Stomach (tissue), 4 donors: Measurements from ENCODE around the gene ZMIZ1.

Source experiments
- EP300 ChIP-seq: sonication (generic); formaldehyde crosslinking; IDR thresholded peaks from one replicate; pipeline ENCODE4 v1.6.1; 2017; ENCODE audit warnings: antibody characterized with exemption
- POLR2A ChIP-seq, 4 donors: fragments of 450-650 bp; IDR thresholded peaks; one replicate each; pipeline ENCODE4 v1.6.1; 2016; ENCODE audit warnings: antibody characterized with exemption in 4 of 4, control low read depth in 2 of 4, mild to moderate bottlenecking in 1 of 4, moderate library complexity in 1 of 4
- TF ChIP-seq, protein P1 (sequence below), 7 experiments: fragments of 450-650 bp in 4 of 7; fragments of 200-600 bp in 3 of 7; sonication (generic) in 3 of 7; IDR thresholded peaks; one replicate each; pipeline ENCODE4 v1.5.1; 2016 to 2019; ENCODE audit warnings: antibody characterized with exemption in 7 of 7, control low read depth in 2 of 7, mild to moderate bottlenecking in 1 of 7

DNA sequence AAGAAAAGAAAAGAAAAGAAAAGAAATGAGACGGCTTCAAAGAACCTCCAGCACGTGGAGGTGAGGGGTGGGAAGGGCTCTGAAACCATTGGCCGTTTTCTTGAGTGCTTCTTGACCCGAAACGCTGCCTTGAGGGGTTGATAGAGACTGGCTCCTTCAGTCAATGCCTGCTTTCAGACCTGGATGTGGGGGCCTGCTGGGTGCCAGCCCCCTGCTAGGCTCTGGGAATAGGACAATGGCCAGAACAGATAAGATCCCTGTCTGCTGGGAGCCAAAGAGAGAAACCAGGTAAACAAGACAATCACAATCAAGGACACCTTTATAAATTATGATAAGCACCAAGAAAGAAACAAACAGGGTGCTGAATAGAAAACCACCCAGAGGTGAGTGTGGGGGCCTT lies 27.7 kb downstream of the ZMIZ1 start:
- TF ChIP-seq, protein P1, sequence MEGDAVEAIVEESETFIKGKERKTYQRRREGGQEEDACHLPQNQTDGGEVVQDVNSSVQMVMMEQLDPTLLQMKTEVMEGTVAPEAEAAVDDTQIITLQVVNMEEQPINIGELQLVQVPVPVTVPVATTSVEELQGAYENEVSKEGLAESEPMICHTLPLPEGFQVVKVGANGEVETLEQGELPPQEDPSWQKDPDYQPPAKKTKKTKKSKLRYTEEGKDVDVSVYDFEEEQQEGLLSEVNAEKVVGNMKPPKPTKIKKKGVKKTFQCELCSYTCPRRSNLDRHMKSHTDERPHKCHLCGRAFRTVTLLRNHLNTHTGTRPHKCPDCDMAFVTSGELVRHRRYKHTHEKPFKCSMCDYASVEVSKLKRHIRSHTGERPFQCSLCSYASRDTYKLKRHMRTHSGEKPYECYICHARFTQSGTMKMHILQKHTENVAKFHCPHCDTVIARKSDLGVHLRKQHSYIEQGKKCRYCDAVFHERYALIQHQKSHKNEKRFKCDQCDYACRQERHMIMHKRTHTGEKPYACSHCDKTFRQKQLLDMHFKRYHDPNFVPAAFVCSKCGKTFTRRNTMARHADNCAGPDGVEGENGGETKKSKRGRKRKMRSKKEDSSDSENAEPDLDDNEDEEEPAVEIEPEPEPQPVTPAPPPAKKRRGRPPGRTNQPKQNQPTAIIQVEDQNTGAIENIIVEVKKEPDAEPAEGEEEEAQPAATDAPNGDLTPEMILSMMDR (IDR thresholded peaks at IDR 0.05) = no peak
- TF ChIP-seq POLR2A (IDR thresholded peaks at IDR 0.05) (no peak), EP300 (no peak)
